Stimulated activated CD8-positive, alpha-beta memory T cell treated with anti-CD3 and anti-CD28 coated beads, Interleukin-7, amount 100 ng/mL, for 48 hours (primary cell): ENCODE measurements around the gene GUK1.
"Not testable (repeated sequence)": the region's sequence is repeated elsewhere in the genome, so short reads cannot be mapped to it uniquely, and the experiment has no call there.

ENCODE experiments used
- DNase-seq, 2 donors: peaks; one replicate each; pipeline ENCODE4 v3.0.0-alpha.2; 2020; ENCODE audit warnings: low read depth in 1 of 2; ENCODE audit errors: extremely low read depth in 1 of 2

The GUK1 gene

DNA sequence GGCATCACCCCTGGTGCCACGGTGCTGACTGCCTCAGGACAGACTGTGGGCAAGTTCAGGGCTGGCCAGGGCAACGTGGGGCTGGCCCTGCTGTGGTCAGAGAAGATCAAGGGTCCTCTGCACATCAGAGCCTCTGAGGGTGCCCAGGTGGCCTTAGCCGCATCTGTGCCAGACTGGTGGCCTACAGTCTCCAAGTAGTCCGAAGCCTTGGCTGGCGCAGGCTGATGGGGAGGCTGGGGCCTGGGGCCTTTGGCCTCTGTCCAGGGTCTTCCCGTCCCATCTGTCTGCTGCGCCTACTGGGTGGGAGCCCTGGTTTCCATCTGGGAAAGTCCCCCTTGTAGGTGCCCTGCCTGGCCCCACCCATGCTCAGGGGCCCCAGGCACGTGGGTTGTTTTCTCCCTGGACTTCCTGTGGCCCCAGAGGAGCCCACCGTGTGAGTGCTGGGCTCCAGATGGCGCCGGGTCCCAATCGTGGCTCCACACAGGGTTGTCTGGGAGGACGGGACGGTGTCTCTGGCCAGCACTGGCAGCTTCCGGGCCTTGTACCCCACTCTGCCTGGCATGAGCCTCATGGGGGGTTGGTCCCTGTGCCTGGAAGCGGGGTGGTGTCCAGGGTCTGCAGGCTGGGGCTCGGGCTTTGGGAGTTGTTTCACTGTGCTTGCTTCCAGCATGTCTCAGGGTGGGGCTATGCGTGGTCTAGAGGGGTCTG is 35.4 kb downstream of the GUK1 start:
- no peak for DNase-seq

GRCh38 chr1:228176024-228176395 is 35.9 kb downstream of the GUK1 start:
- no peak for DNase-seq

GRCh38 chr1:228176461-228177182 is 36.5 kb downstream of the GUK1 start:
- DNase-seq = no peak

DNA sequence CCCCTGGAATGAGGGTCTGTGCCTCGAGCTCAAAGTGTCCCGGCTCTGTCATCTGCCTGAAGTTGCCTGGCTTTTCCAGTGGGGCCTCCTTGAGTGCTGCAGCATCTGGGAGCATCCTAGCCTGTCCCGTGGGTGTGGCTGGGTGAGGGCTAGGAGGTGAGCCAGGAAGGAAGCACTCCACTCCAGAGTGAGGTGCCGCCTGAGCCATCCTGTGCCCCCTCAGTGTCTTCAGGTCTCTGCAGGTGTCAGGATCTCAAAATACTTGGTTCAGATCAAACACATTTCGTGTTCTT is 37.0 kb downstream of the GUK1 start:
- no peak for DNase-seq

GRCh38 chr1:228177721-228178710 is 37.9 kb downstream of the GUK1 start:
- DNase-seq = no peak

DNA sequence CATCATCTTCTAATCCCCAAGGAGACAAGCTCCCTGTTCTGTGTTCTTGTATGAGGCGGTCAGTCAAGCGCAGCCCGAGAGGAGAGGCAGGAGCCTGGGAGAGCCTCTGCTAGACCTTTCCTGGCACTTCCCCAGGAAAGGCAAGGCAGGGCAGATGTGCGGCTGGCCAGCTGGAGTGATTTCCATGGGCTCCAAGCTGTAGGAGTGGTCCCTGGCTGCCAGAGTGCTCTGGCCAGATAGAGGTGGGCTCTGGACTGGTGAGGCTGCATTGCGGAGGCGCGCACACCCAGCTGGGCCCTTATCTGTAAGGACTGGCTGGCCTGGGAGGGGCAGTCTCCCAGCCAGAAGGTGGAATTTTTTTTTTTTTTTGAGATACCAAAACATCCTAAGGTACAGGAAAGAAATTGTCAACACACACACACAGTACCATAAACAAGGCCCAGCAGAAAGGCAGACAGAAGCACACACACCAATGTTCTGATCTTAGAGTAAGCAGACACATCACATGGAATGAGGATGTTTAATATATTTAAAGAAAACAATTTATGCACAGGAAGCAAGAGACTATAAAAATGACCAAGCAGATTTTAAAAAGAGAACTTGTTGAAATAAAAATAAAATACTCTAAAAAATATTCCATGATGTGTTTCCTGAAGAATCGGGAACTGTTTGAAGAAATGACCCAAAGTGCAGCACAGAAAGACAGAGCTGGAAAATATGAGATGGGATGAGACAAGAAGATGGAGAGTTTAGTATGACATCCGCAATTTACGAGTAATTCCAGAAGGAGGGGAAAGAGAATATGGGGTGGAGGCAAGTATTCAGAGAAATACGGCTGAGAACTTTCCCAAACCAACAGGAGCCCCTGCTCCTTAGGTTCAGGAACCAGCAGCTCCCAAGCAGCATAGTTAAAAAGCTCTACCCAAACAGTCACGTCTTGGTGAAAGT is 38.9 kb downstream of the GUK1 start:
- no peak for DNase-seq

GRCh38 chr1:228180271-228180958 is 40.3 kb downstream of the GUK1 start:
- DNase-seq = no peak

- DNase-seq = no peak
Measured at GRCh38 chr1:228180959-228181644, 41.0 kb downstream of the GUK1 start.

DNA sequence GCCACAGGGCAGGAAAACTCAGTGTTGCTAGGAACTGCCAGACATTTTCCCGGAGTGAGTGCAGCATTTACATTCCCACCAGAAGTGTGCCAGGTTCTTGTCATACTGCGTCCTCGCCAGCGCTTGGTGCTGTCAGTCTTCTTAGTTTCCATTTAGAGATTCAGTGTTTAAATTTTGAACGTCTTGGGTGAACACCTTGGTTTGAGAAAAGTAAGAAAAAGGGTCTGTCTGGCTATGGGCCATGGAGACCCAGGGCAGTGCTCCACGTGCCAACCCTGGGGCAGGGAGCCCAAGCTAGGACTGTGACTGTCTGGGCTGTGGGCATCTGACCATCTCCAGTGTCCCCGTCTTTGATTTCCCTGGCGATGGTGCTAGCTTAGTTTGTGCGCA is 41.6 kb downstream of the GUK1 start:
- no peak for DNase-seq

DNA sequence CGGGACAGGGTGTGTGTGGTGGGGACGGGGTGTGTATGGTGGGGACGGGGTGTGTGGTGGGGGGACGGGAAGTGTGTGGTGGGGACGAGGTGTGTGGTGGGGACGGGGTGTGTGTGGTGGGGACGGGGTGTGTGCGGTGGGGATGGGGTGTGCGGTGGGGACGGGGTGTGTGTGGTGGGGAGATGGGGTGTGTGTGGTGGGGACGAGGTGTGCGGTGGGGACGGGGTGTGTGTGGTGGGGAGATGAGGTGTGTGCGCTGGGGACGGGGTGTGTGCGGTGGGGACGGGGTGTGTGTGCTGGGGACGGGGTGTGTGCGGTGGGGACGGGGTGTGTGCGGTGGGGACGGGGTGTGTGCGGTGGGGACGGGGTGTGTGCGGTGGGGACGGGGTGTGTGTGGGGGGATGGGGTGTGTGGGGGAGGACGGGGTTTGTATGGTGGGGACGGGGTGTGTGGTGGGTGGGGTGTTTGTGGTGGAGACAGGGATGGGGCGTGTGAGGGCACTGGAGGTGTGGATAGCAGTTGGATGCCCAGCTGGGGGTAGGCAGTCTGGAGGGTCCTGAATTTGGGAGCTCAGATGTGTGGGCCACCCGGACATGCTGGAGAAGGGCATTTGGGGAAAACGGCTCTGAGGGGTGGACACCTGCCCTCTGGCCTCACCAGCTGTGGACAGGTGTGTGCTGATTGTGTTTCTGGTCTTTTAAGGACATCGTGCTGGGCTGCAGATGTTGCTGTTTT is 42.4 kb downstream of the GUK1 start:
- DNase-seq = no peak

DNA sequence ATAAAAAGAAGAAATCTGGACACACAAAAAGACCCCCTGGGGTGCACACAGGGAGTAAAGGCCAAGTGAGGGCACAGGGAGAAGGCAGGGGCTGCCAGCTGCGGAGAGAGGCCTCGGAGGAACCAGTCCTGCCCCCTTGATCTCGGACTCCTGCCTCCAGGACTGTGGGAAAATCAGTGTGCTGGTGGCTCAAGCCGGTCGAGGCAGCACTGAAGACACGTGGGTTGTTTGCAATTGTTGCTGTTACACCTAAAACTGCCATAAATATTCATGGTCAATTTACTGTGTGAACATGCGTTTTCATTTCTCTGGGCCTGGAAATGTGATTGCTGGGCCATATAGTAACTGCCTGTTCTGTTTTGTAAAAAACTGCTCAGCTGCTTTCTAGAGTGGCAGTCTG is 44.1 kb downstream of the GUK1 start:
- DNase-seq = no peak

- DNase-seq = no peak
Measured at GRCh38 chr1:228185641-228185965, 45.5 kb downstream of the GUK1 start.

- not testable (repeated sequence) for DNase-seq
Measured at GRCh38 chr1:228188249-228188648, 48.2 kb downstream of the GUK1 start.

DNA sequence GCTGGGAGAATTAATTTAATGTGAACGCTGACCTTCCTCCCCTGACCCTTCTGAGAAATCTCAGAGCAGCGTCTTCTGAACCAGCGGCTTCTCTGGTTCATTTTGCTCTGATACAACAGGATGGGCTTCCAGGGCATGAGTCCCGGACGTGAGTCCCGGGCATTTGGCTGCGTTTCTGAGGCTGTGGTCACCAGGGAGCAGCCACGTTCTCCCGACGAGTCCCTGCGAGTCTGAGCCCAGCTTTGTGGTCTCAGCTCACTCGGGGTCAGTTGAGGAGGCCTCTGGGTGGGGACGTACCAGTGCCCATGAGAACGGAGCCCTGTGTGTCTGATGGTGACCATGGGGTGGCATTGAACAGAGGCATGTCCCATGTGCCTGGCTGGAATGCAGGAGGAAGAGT is 50.1 kb downstream of the GUK1 start:
- no peak for DNase-seq

GRCh38 chr1:228190778-228191177 is 50.7 kb downstream of the GUK1 start:
- DNase-seq = no peak

DNA sequence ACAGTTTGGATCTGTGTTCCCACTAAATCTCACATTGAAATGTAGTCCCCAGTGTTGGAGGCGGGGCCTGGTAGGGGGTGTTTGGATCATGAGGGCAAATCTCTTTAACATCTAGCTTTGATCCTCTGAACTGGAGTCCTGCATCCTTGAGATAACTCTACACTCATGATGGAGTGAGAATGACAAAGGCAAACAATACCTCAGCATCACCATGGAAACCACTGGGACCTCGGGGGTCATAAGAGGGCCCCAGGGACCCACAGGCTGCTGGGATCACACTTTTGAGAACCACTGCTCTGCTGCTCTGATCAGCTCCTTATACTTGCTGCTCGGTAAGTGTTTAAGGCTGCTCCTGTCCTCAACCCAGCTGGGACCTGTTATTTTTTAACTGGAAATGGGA is 54.4 kb downstream of the GUK1 start:
- DNase-seq = no peak

- no peak for DNase-seq
Measured at GRCh38 chr1:228194921-228195812, 55.1 kb downstream of the GUK1 start.
